ENCODE results near the gene IVNS1ABP. TPM values are rescaled to one million over a fixed set of nuclear protein-coding genes. Genes with fewer than 3 reads are reported as not detected.

Gene IVNS1ABP
- total RNA-seq, 1 experiment from 2014 or later: 57.9 TPM

DNA sequence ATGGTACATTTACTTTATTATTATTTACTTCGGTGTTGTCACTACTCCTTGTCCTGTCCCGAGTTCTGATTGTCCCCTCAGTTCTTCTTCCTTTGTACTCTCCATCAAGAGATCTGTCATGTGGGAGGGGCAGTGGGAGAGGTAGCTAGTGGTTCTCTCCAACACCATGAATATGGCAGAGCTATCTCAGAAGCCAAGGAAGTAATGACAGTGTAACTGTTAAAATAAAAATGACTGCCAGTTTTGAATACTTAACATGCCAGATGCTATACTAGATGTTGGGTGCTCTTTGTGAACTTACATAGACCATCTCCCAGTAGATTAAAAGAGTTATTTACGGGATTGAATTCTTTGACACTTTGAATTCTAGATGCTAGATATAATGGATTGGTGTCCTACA is 28.6 kb downstream of the IVNS1ABP start:
- POLR2A ChIA-PET: no interaction called here
- CTCF ChIA-PET: no interaction called here

More for the DNA sequence above, 28.6 kb downstream of the IVNS1ABP start:
- H3K27me3 ChIP-seq (ENCODE audit: insufficient read depth, low read length): no peaks in the 10 kb centered on the region
- RAD21 ChIA-PET (ENCODE audit: low non-redundant PET in 1 of 2, low total read pairs in 2 of 2, uncharacterized antibody in 2 of 2, unreplicated experiment in 2 of 2): no interaction called here
- no peak overlapping the region for H3K4me3 ChIP-seq (replicated peaks in 1 of 2; ENCODE audit: low read depth in 1 of 2, low read length in 2 of 2)
- H3K36me3 ChIP-seq (ENCODE audit: control insufficient read depth in 1 of 2, insufficient read depth in 2 of 2, low read length in 2 of 2): no peaks in the 10 kb centered on the region
- TF ChIP-seq POLR2A (IDR thresholded peaks at IDR 0.05; ENCODE audit: borderline replicate concordance, extremely low read depth, insufficient read depth, insufficient read length): no peak
- TF ChIP-seq EZH2 (IDR thresholded peaks at IDR 0.05): no peak
- TF ChIP-seq ZFX (IDR thresholded peaks at IDR 0.05): no peak
- no peak for TF ChIP-seq YY1 (IDR thresholded peaks at IDR 0.05; ENCODE audit: extremely low read depth, insufficient replicate concordance, low read depth, low read length)
- TF ChIP-seq, protein P1, sequence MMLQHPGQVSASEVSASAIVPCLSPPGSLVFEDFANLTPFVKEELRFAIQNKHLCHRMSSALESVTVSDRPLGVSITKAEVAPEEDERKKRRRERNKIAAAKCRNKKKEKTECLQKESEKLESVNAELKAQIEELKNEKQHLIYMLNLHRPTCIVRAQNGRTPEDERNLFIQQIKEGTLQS (IDR thresholded peaks at IDR 0.05): no peak
- no peak for TF ChIP-seq SRF (IDR thresholded peaks at IDR 0.05; ENCODE audit: low read depth)
- TF ChIP-seq SP1 (IDR thresholded peaks at IDR 0.05; ENCODE audit: low read depth): no peak
- TF ChIP-seq CBX3 (IDR thresholded peaks at IDR 0.05; ENCODE audit: low read depth): no peak
- no peak for TF ChIP-seq ZBTB33 (IDR thresholded peaks at IDR 0.05; ENCODE audit: extremely low read depth, insufficient replicate concordance, low read length)
- TF ChIP-seq MAX (IDR thresholded peaks at IDR 0.05): no peak
- TF ChIP-seq SIN3A (IDR thresholded peaks at IDR 0.05; ENCODE audit: low read depth): no peak
- no peak for TF ChIP-seq ZNF274 (IDR thresholded peaks at IDR 0.05; ENCODE audit: low read depth, low read length)
- no peak for TF ChIP-seq POLR2AphosphoS5 (IDR thresholded peaks at IDR 0.05; ENCODE audit: low read depth, low read length)
- TF ChIP-seq EZH2phosphoT487 (IDR thresholded peaks at IDR 0.05; ENCODE audit: borderline replicate concordance): no peak
- no peak for TF ChIP-seq ELF1 (IDR thresholded peaks at IDR 0.05; ENCODE audit: borderline replicate concordance, low read depth)
- no peak for TF ChIP-seq TCF7L2 (IDR thresholded peaks at IDR 0.05; ENCODE audit: borderline replicate concordance, extremely low read depth, insufficient read depth, insufficient read length)
- TF ChIP-seq, protein P2, sequence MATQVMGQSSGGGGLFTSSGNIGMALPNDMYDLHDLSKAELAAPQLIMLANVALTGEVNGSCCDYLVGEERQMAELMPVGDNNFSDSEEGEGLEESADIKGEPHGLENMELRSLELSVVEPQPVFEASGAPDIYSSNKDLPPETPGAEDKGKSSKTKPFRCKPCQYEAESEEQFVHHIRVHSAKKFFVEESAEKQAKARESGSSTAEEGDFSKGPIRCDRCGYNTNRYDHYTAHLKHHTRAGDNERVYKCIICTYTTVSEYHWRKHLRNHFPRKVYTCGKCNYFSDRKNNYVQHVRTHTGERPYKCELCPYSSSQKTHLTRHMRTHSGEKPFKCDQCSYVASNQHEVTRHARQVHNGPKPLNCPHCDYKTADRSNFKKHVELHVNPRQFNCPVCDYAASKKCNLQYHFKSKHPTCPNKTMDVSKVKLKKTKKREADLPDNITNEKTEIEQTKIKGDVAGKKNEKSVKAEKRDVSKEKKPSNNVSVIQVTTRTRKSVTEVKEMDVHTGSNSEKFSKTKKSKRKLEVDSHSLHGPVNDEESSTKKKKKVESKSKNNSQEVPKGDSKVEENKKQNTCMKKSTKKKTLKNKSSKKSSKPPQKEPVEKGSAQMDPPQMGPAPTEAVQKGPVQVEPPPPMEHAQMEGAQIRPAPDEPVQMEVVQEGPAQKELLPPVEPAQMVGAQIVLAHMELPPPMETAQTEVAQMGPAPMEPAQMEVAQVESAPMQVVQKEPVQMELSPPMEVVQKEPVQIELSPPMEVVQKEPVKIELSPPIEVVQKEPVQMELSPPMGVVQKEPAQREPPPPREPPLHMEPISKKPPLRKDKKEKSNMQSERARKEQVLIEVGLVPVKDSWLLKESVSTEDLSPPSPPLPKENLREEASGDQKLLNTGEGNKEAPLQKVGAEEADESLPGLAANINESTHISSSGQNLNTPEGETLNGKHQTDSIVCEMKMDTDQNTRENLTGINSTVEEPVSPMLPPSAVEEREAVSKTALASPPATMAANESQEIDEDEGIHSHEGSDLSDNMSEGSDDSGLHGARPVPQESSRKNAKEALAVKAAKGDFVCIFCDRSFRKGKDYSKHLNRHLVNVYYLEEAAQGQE (IDR thresholded peaks at IDR 0.05; ENCODE audit: low read depth): no peak
- no peak for TF ChIP-seq RAD21 (IDR thresholded peaks at IDR 0.05; ENCODE audit: low read depth)
- TF ChIP-seq JUND (IDR thresholded peaks at IDR 0.05): no peak
- no peak for TF ChIP-seq FOSL1 (IDR thresholded peaks at IDR 0.05; ENCODE audit: low read depth)
- no peaks in the 10 kb centered on the region for H3K4me1 ChIP-seq (ENCODE audit: control insufficient read depth in 1 of 2, insufficient read depth in 2 of 2, low read length in 2 of 2)
- H2AFZ ChIP-seq (ENCODE audit: low read depth, low read length, poor library complexity, severe bottlenecking): no peak overlapping the region
- intact Hi-C loops (cut with micrococcal nuclease): no loop called here
- H3K9me3 ChIP-seq (ENCODE audit: control insufficient read depth in 1 of 2, insufficient read depth in 1 of 2, low read depth in 1 of 2, low read length in 2 of 2): no peaks in the 10 kb centered on the region
- no peak for DNase-seq (ENCODE audit: low read depth, low spot score)
- no TSS peak for BruUV-seq (replicated peaks)
- no peaks in the 10 kb centered on the region for H3K9me2 ChIP-seq (ENCODE audit: insufficient read depth)
- no peak overlapping the region for H3K4me2 ChIP-seq (ENCODE audit: low read length)
- H3K27ac ChIP-seq (ENCODE audit: low read depth, low read length): no peak overlapping the region
- H3K9ac ChIP-seq (ENCODE audit: low read length): no peak overlapping the region
- no peak for ATAC-seq
- H4K20me1 ChIP-seq (ENCODE audit: insufficient read depth): no peaks in the 10 kb centered on the region
- no peaks in the 10 kb centered on the region for H3K79me2 ChIP-seq (ENCODE audit: insufficient read depth, low read length)

Data from HCT116 (cell line).